Inflammatory macrophage treated with lipopolysaccharide for 1 hour (primary cell): ENCODE results near the gene SPOCK2.

Experiments used
- DNase-seq, 2 donors: peaks; one replicate each; pipeline ENCODE4 v3.0.0-alpha.2; 2020 to 2022

The SPOCK2 gene

GRCh38 chr10:72087392-72087968, 871 bp downstream of the SPOCK2 start:
- no peak for DNase-seq

- DNase-seq = no peak
These were observed 1.6 kb downstream of the SPOCK2 start for GRCh38 chr10:72086466-72087391.

DNA sequence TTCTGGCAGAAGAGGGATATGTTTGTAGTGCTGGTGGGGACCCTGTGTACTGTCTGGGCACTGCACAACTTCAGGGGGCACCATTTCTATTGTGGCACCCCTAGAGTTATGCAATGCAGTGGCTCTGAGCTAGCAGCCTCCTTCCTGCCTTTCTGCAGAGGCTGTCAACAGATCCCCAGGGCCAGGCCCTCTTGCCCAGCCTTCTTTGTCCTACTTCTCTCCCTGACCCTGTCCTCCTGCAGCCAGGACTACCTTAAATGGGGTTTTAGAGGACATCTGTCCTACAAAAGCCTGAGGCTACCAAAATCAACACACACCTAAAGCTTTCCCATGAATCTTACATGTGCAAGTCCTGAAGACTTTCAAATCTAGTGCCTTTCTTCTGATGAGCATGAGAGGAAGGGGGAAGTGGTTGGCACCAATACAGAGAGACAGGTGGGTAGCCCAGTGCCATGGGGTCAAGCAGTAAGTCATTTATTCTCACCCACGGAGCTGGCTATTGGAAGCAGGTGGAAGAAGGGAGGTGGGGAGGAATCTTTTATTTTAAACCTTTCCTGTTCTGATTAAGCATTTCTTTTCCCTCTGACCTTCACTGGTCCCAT, 2.4 kb downstream of the SPOCK2 start:
- DNase-seq = no peak

GRCh38 chr10:72085166-72085565, 3.2 kb downstream of the SPOCK2 start:
- DNase-seq = no peak

DNA sequence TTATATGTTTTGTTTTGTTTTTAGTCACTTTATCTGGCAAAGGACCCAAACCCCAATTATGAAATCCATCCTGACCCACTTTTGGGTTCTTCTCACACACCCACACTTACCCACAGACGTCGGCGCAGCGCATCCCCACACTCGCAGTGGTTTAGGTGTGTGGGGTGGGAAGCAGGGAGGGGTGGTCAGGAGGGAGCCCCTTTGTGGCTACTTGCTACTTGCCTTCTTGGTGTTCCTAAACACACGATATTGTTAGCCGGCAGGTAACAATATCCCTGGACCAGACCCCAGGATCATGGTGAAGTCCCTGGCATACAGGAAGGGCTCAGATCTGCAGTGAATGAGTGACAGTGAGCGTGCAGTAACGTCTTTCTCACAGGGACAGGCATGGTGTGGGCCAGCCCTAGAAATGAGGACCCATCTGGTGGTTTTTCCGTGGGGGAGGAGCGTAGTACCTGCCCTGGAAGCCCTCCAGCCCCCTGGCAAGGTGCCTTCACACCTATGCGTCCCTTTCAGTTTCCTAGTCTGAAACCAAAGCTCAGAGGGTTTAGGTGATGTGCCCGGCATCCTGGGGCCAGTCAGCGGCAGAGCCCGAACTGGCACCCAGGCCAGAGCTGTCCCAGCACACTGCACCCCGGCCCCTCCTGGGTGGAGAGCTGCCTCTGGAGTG, 4.4 kb downstream of the SPOCK2 start:
- DNase-seq = no peak

GRCh38 chr10:72082856-72083789, 5.2 kb downstream of the SPOCK2 start:
- DNase-seq = no peak

- no peak for DNase-seq
These were observed 6.4 kb downstream of the SPOCK2 start for GRCh38 chr10:72081772-72082590.

GRCh38 chr10:72081210-72081609, 7.1 kb downstream of the SPOCK2 start:
- no peak for DNase-seq

DNA sequence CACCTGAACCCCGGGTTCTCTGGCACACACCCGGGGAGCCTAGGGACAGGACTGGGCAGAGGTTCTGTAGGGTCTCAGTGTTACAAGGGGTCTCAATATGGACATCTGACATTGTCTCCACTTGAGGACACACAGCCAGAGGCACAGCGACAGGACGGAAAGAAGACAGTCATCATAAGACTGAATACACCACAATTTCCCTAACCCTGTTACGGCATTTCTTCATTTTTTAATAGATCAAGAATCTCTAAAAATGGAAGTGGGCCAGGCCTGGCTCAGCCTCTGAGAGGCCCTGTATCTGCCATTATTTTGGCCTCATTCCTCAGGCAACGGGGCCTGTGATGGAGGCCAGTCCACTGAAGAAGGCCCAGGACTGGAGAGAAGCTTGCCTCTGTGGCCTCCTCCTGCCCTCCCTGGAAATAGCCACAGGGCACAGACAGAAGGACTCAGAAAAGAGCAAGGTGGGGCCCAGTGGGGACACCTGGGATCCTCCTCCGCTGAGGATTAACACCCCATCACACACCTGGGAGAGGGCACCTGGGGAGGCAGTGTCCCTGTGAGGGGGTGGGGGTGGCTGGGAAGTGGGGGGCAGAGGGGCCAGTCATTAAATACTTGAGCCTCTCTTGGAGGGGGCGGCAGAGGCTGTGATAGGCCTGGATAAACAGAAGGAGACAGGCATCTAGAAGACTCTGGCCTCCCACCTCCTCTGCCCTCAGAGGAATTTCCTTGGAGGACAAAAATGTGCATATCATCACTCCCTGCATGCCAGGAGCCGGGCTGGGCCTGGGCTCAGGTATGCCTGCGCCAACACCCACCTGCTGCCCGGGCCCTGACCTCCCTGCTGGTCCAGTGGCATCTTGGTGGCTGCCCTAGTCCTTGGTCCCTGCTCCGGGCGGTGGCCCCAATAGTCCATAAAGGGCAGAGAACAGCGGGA, 8.0 kb downstream of the SPOCK2 start:
- DNase-seq = no peak

- DNase-seq = no peak
These were observed 9.0 kb downstream of the SPOCK2 start for GRCh38 chr10:72079356-72079755.

DNA sequence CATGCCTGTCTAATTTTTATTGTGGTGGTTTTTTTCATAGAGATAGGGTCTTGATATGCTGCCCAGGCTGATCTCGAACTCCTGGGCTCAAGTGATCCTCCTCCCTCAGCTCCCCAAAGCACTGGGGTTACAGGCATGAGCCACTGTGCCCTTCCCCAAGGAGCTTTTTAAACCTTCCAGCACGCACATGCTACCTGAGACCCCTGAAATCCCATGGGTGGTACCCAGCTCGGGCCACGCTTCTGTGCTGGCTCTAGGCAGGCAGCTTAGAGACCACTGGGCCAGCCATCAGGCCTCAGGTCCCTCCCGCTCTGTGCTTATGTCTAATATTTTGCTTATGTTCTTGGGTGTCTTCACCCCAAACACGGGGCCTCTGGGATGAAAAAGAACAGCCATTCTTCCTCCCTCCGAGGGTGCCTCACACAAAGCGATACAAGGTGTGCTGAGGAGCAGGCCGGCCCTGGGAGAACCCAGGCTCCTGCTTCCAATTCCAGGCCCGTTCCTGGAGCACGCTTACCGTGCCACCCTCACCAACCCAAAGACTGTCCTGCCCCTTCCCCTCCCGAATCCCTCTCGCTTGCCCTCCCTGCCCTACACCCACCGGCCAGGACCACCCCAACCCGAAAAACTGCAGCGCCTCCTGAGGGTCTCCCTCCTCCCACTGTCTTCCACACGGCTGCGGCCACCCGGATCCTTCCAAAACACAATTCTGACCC, 10.9 kb downstream of the SPOCK2 start:
- DNase-seq = no peak

DNA sequence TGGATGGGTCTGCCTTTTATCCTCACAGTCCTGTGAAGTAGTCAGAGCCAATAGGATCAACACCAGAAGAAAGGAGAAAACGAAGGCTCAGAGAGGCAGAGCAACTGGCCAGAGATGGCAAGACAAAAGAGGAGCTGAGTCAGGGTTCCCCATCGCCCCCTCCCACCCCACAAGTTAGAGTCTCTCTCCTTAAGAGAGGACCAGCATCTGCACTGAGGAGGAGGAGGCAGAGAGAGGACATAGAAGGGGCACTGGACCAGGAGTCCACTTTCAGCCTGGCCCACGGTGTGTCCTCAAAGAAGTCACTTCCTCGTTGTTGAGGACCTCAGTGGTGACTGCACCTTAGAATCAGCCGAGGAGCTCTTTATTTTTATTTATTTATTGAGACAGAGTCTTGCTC, 11.6 kb downstream of the SPOCK2 start:
- DNase-seq = no peak

- DNase-seq = no peak
These were observed 12.8 kb downstream of the SPOCK2 start for GRCh38 chr10:72075376-72076115.

- DNase-seq = no peak
These were observed 13.6 kb downstream of the SPOCK2 start for GRCh38 chr10:72074574-72075375.

GRCh38 chr10:72073708-72074573, 14.4 kb downstream of the SPOCK2 start:
- no peak for DNase-seq

GRCh38 chr10:72072639-72073038, 15.7 kb downstream of the SPOCK2 start:
- no peak for DNase-seq

- DNase-seq = no peak
These were observed 16.3 kb downstream of the SPOCK2 start for GRCh38 chr10:72072046-72072445.
